HFFc6 (cell line): ENCODE measurements around the gene NOTUM. TPM values are rescaled to one million over a fixed set of nuclear protein-coding genes. Genes with fewer than 3 reads are reported as not detected.
A peak's percentile ranks its signal among the peaks of the same experiment; 100 is the strongest.

Experiments
- DNase-seq: peaks from one replicate; pipeline ENCODE4 v3.0.0-alpha.2; 2018
- H3K27ac Mint-ChIP-seq: 2 replicates; pipeline ENCODE4 v1.8.0; 2020; ENCODE audit warnings: mild to moderate bottlenecking, mixed read lengths
- H3K27me3 Mint-ChIP-seq: 2 replicates; pipeline ENCODE4 v1.8.0; 2021; ENCODE audit warnings: mild to moderate bottlenecking, moderate library complexity, mixed read lengths; ENCODE audit not compliant: insufficient read depth
- H3K36me3 Mint-ChIP-seq: 2 replicates; pipeline ENCODE4 v1.8.0; 2021; ENCODE audit warnings: low read depth, mixed read lengths
- H3K4me1 Mint-ChIP-seq: 2 replicates; pipeline ENCODE4 v1.8.0; 2020; ENCODE audit warnings: low read depth, mixed read lengths
- H3K4me3 Mint-ChIP-seq: 2 replicates; pipeline ENCODE4 v1.8.0; 2020; ENCODE audit warnings: mild to moderate bottlenecking, moderate library complexity, mixed read lengths
- H3K9me3 Mint-ChIP-seq: 2 replicates; pipeline ENCODE4 v1.8.0; 2020; ENCODE audit warnings: mild to moderate bottlenecking, mixed read lengths
- CTCF ChIP-seq: fragments of 200-600 bp; sonication (generic); IDR thresholded peaks from 2 replicates; pipeline ENCODE4 v1.5.0; 2021; ENCODE audit warnings: antibody characterized with exemption, mild to moderate bottlenecking
- total RNA-seq, 6 experiments: library from RNA; stranded (reverse); fragmentation: NEBNext Ultra II Directional; extraction: Animal tissue kit (Norgen Biotek cat#: 25700); gene quantifications; 2 replicates in 1 of 6; 3 replicates in 5 of 6; pipeline ENCODE4 v1.2.3, GENCODE V29; 2021

NOTUM gene
- total RNA-seq, 6 experiments from 2014 or later, result 0.10 to 0.14 TPM; not detected in 4

- TF ChIP-seq CTCF, result no peak
- H3K4me1 Mint-ChIP-seq, result peaks cover 6% of the 10 kb centered on the region; the same call in 1 of the 2 replicates
- H3K4me3 Mint-ChIP-seq, result no peak overlapping the region
- H3K27me3 Mint-ChIP-seq, result peaks cover 4% of the 10 kb centered on the region
- H3K27ac Mint-ChIP-seq, result no peak overlapping the region
- H3K36me3 Mint-ChIP-seq, result no peaks in the 10 kb centered on the region
- no peak for DNase-seq
- no peaks in the 10 kb centered on the region for H3K9me3 Mint-ChIP-seq
Measured at GRCh38 chr17:81962499-81963441, 1.8 kb upstream of the NOTUM start.

GRCh38 chr17:81961521-81962498 is 823 bp upstream of the NOTUM start:
- Mint-ChIP-seq H3K9me3 (no peaks in the 10 kb centered on the region), H3K27ac (no peak overlapping the region), H3K4me3 (no peak overlapping the region), H3K36me3 (no peaks in the 10 kb centered on the region), H3K4me1 (peaks cover 6% of the 10 kb centered on the region; the same call in 1 of the 2 replicates), H3K27me3 (peaks cover 7% of the 10 kb centered on the region)
- no peak for TF ChIP-seq CTCF
- no peak for DNase-seq

- DNase-seq, result no peak
- Mint-ChIP-seq H3K9me3 (no peaks in the 10 kb centered on the region), H3K4me3 (no peak overlapping the region), H3K36me3 (no peaks in the 10 kb centered on the region), H3K4me1 (peaks cover 6% of the 10 kb centered on the region; the same call in 1 of the 2 replicates), H3K27ac (no peak overlapping the region), H3K27me3 (peaks cover 7% of the 10 kb centered on the region)
- no peak for TF ChIP-seq CTCF
Measured at GRCh38 chr17:81960130-81960958, 643 bp downstream of the NOTUM start.

- H3K36me3 Mint-ChIP-seq, result no peaks in the 10 kb centered on the region
- peaks cover 4% of the 10 kb centered on the region; the same call in 1 of the 2 replicates for H3K4me1 Mint-ChIP-seq
- peaks cover 7% of the 10 kb centered on the region for H3K27me3 Mint-ChIP-seq
- no peak overlapping the region for H3K4me3 Mint-ChIP-seq
- no peak for DNase-seq
- peak; percentile 82 for TF ChIP-seq CTCF
- H3K27ac Mint-ChIP-seq, result no peak overlapping the region
- no peaks in the 10 kb centered on the region for H3K9me3 Mint-ChIP-seq
Measured at GRCh38 chr17:81959362-81960129, 1.4 kb downstream of the NOTUM start.
